CD4-positive, alpha-beta T cell (primary cell): ENCODE results near the gene XG. TPM values are rescaled to one million over a fixed set of nuclear protein-coding genes. Genes with fewer than 3 reads are reported as not detected.

Experiments used
- ATAC-seq: fragments of 200-7000 bp; cut with Tn5 transposase; one replicate; pipeline ENCODE4 v1.10.0; 2022; ENCODE audit warnings: mild to moderate bottlenecking; ENCODE audit not compliant: poor library complexity
- CTCF ChIA-PET: fragments of 350-600 bp; sonication (Branson Sonifier 250); formaldehyde crosslinking; loops from one replicate; lab custom pipeline; 2021; ENCODE audit warnings: antibody characterized with exemption, inconsistent platforms; lab: Charles Lee
- POLR2A ChIA-PET: fragments of 350-600 bp; sonication (Branson Sonifier 250); formaldehyde crosslinking; loops from one replicate; lab custom pipeline; 2021; ENCODE audit warnings: antibody characterized with exemption, inconsistent platforms; lab: Charles Lee
- DNase-seq, 14 experiments: peaks; one replicate each; pipeline ENCODE4 v3.0.0-alpha.2; 2013 to 2020; ENCODE audit warnings: mixed read lengths in 2 of 14
- H3K27ac ChIP-seq, 2 donors: one replicate each; pipeline versions ENCODE4 v1.5.1 to v1.7.0; 2013; ENCODE audit warnings: low read length in 2 of 2, low read depth in 1 of 2, mild to moderate bottlenecking in 1 of 2
- H3K27me3 ChIP-seq, 2 experiments: 1 replicate in 1 of 2; 2 replicates in 1 of 2; pipeline versions ENCODE4 v1.6.1 to v1.7.0; 2013; ENCODE audit warnings: low read length in 2 of 2, control low read depth in 1 of 2, mild to moderate bottlenecking in 1 of 2, moderate library complexity in 1 of 2; ENCODE audit not compliant: insufficient read depth in 2 of 2, control insufficient read depth in 1 of 2
- H3K36me3 ChIP-seq: one replicate; pipeline ENCODE4 v1.6.1; 2013; ENCODE audit warnings: low read length, control low read depth; ENCODE audit not compliant: insufficient read depth
- H3K4me1 ChIP-seq: one replicate; pipeline ENCODE4 v1.6.1; 2013; ENCODE audit warnings: low read length, control low read depth; ENCODE audit not compliant: insufficient read depth
- H3K4me3 ChIP-seq: one replicate; pipeline ENCODE4 v1.5.1; 2013; ENCODE audit warnings: mild to moderate bottlenecking, low read length, moderate library complexity
- H3K9me3 ChIP-seq, 2 experiments: 1 replicate in 1 of 2; 2 replicates in 1 of 2; pipeline versions ENCODE4 v1.6.1 to v1.7.0; 2013; ENCODE audit warnings: low read length in 2 of 2, mild to moderate bottlenecking in 2 of 2, control low read depth in 1 of 2, moderate library complexity in 1 of 2; ENCODE audit not compliant: control insufficient read depth in 1 of 2, insufficient read depth in 1 of 2
- H3K27ac Mint-ChIP-seq: one replicate; pipeline ENCODE4 v1.8.0; 2020; ENCODE audit warnings: mixed read lengths
- H3K27me3 Mint-ChIP-seq: one replicate; pipeline ENCODE4 v1.8.0; 2021; ENCODE audit warnings: mixed read lengths
- H3K36me3 Mint-ChIP-seq: one replicate; pipeline ENCODE4 v1.8.0; 2021; ENCODE audit warnings: low read depth, mixed read lengths
- H3K4me1 Mint-ChIP-seq: one replicate; pipeline ENCODE4 v1.8.0; 2021; ENCODE audit warnings: low read depth, mixed read lengths
- H3K4me3 Mint-ChIP-seq: one replicate; pipeline ENCODE4 v1.8.0; 2020; ENCODE audit warnings: mild to moderate bottlenecking, mixed read lengths
- H3K9me3 Mint-ChIP-seq: one replicate; pipeline ENCODE4 v1.8.0; 2020; ENCODE audit warnings: mixed read lengths
- intact Hi-C, 2 experiments: fragments of 100-400 bp; cut with DNase I in 1 of 2; cut with micrococcal nuclease in 1 of 2; formaldehyde crosslinking; loops; one replicate each; pipeline versions ENCODE4 v1.15.1 to v1.9.0; 2023 to 2025; cut with DNase I, micrococcal nuclease
- total RNA-seq, 174 experiments: library from RNA in 2 of 174; stranded (reverse) in 2 of 174; gene quantifications; one replicate each; pipeline ENCODE4 v1.2.3 and lab custom pipeline; 2021 to 2026
- TF ChIP-seq, protein P1 (sequence below): fragments of 200-600 bp; IDR thresholded peaks from one replicate; pipeline ENCODE4 v1.8.0; 2022; ENCODE audit warnings: antibody characterized with exemption, mild to moderate bottlenecking

The XG gene
- total RNA-seq, 2 experiments from 2014 or later = not detected

GRCh38 chrX:2840961-2841360 is 89.1 kb downstream of the XG start:
- Histone ChIP-seq H3K36me3 (no peaks in the 10 kb centered on the region), H3K27me3 (no peaks in the 10 kb centered on the region), H3K9me3 (peaks cover 4% of the 10 kb centered on the region in 2 experiments), H3K4me1 (no peaks in the 10 kb centered on the region), H3K27ac (no peak overlapping the region), H3K4me3 (no peak overlapping the region)
- TF ChIP-seq, protein P1, sequence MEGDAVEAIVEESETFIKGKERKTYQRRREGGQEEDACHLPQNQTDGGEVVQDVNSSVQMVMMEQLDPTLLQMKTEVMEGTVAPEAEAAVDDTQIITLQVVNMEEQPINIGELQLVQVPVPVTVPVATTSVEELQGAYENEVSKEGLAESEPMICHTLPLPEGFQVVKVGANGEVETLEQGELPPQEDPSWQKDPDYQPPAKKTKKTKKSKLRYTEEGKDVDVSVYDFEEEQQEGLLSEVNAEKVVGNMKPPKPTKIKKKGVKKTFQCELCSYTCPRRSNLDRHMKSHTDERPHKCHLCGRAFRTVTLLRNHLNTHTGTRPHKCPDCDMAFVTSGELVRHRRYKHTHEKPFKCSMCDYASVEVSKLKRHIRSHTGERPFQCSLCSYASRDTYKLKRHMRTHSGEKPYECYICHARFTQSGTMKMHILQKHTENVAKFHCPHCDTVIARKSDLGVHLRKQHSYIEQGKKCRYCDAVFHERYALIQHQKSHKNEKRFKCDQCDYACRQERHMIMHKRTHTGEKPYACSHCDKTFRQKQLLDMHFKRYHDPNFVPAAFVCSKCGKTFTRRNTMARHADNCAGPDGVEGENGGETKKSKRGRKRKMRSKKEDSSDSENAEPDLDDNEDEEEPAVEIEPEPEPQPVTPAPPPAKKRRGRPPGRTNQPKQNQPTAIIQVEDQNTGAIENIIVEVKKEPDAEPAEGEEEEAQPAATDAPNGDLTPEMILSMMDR = no peak
- ChIA-PET CTCF (no interaction called here), POLR2A (no interaction called here)
- no peak for DNase-seq
- H3K36me3 Mint-ChIP-seq = no peaks in the 10 kb centered on the region
- peaks cover 6% of the 10 kb centered on the region for H3K27me3 Mint-ChIP-seq
- H3K4me3 Mint-ChIP-seq = no peak overlapping the region
- intact Hi-C loops = no loop called here
- no peak for ATAC-seq
- peaks cover 3% of the 10 kb centered on the region for H3K9me3 Mint-ChIP-seq
- H3K27ac Mint-ChIP-seq = no peak overlapping the region
- no peaks in the 10 kb centered on the region for H3K4me1 Mint-ChIP-seq

GRCh38 chrX:2841537-2841936 is 89.7 kb downstream of the XG start:
- no peaks in the 10 kb centered on the region for H3K36me3 Mint-ChIP-seq
- Histone ChIP-seq H3K36me3 (no peaks in the 10 kb centered on the region), H3K27me3 (no peaks in the 10 kb centered on the region), H3K4me1 (no peaks in the 10 kb centered on the region), H3K4me3 (no peak overlapping the region), H3K9me3 (peaks cover 2 to 4% of the 10 kb centered on the region in 2 experiments), H3K27ac (no peak overlapping the region)
- TF ChIP-seq, protein P1 = no peak
- H3K4me3 Mint-ChIP-seq = no peak overlapping the region
- ChIA-PET CTCF (no interaction called here), POLR2A (no interaction called here)
- H3K27me3 Mint-ChIP-seq = peaks cover 6% of the 10 kb centered on the region
- peaks cover 3% of the 10 kb centered on the region for H3K9me3 Mint-ChIP-seq
- no peak for ATAC-seq
- no peak for DNase-seq
- H3K27ac Mint-ChIP-seq = no peak overlapping the region
- H3K4me1 Mint-ChIP-seq = no peaks in the 10 kb centered on the region
- intact Hi-C loops = no loop called here

GRCh38 chrX:2846992-2847391 is 95.2 kb downstream of the XG start:
- no peak overlapping the region for H3K4me3 ChIP-seq
- intact Hi-C loops = no loop called here
- no peaks in the 10 kb centered on the region for H3K36me3 Mint-ChIP-seq
- H3K9me3 ChIP-seq = no peaks in the 10 kb centered on the region
- no peaks in the 10 kb centered on the region for H3K27me3 ChIP-seq
- H3K27me3 Mint-ChIP-seq = no peaks in the 10 kb centered on the region
- ATAC-seq (no peak), DNase-seq (no peak)
- no peaks in the 10 kb centered on the region for H3K36me3 ChIP-seq
- H3K4me3 Mint-ChIP-seq = no peak overlapping the region
- no peak overlapping the region for H3K27ac ChIP-seq
- H3K4me1 ChIP-seq = no peaks in the 10 kb centered on the region
- POLR2A ChIA-PET = no interaction called here
- H3K27ac Mint-ChIP-seq = no peak overlapping the region
- H3K4me1 Mint-ChIP-seq = no peaks in the 10 kb centered on the region
- no peaks in the 10 kb centered on the region for H3K9me3 Mint-ChIP-seq
- TF ChIP-seq, protein P1 = no peak
- CTCF ChIA-PET = no interaction called here
